HG03025 (cell line): Measurements from ENCODE around the gene UBE2M.
"Not testable (repeated sequence)": the region's sequence is repeated elsewhere in the genome, so short reads cannot be mapped to it uniquely, and the experiment has no call there.

ENCODE experiments used
- ATAC-seq: cut with Tn5 transposase; IDR thresholded peaks from one replicate; pipeline ENCODE4 v1.9.1; 2021; ENCODE audit warnings: mild to moderate bottlenecking, moderate library complexity; ENCODE audit not compliant: unreplicated experiment, low FRiP score

UBE2M gene

GRCh38 chr19:58558066-58558622, at the start of gene UBE2M:
UBE2M (minus strand) TSS chr19:58558611; CDS start chr19:58558381, 230 bp downstream.
- ATAC-seq = no peak

DNA sequence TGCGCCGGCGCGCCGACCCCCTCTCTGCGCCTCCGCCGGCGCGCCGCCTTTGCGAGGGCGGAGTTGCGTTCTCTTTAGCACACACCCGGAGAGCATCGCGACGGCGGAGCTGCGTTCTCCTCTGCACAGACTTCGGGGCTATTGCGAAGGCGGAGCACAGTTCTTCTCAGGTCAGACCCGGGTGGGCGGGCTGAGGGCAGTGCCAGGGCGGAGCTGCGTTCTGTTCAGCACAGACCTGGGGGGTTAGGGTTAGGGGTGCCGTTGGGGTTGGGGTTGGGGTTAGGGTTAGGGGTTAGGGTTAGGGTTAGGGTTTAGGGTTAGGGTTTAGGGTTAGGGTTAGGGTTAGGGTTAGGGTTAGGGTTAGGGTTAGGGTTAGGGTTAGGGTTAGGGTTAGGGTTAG, 48.8 kb upstream of the UBE2M start:
- not testable (repeated sequence) for ATAC-seq

GRCh38 chr19:58606251-58606896, 48.0 kb upstream of the UBE2M start:
- not testable (repeated sequence) for ATAC-seq

- ATAC-seq = no peak
These were observed 27.8 kb upstream of the UBE2M start for GRCh38 chr19:58586133-58586765.

DNA sequence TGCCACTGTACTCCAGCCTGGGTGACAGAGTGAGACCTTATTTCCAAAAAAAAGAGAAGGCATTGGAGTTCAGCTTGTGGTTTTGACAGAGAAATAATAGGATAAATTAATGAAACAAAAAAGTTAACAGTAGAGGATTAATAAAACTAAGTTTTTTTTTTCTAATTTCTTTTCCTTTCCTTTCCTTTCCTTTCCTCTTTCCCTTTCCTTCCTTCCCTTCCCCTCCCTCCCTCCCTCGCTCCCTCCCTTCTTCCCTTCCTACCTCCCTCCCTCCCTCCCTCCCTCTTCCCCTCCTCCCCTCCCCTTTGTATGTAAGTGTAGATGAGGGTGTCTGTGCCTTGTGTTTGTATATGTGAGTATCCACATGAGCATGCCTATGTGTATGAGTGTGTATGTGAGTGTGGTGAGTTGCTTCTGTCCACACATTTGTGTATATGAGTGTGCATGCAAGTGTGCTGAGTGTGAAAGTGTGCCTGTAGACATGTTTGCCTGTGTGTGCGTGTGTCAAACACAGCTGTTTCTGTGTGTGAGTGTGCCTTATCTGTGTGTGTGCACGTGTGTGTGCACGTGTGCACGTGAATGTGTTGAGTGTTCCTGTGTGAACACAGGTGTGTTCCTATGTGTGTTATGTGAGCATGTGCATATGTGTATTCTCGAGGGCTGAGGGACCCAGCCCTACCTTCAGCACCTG, 27.2 kb upstream of the UBE2M start:
- no peak for ATAC-seq

GRCh38 chr19:58584498-58585441, 26.4 kb upstream of the UBE2M start:
- ATAC-seq = no peak

- no peak for ATAC-seq
These were observed 24.6 kb upstream of the UBE2M start for GRCh38 chr19:58582985-58583384.

DNA sequence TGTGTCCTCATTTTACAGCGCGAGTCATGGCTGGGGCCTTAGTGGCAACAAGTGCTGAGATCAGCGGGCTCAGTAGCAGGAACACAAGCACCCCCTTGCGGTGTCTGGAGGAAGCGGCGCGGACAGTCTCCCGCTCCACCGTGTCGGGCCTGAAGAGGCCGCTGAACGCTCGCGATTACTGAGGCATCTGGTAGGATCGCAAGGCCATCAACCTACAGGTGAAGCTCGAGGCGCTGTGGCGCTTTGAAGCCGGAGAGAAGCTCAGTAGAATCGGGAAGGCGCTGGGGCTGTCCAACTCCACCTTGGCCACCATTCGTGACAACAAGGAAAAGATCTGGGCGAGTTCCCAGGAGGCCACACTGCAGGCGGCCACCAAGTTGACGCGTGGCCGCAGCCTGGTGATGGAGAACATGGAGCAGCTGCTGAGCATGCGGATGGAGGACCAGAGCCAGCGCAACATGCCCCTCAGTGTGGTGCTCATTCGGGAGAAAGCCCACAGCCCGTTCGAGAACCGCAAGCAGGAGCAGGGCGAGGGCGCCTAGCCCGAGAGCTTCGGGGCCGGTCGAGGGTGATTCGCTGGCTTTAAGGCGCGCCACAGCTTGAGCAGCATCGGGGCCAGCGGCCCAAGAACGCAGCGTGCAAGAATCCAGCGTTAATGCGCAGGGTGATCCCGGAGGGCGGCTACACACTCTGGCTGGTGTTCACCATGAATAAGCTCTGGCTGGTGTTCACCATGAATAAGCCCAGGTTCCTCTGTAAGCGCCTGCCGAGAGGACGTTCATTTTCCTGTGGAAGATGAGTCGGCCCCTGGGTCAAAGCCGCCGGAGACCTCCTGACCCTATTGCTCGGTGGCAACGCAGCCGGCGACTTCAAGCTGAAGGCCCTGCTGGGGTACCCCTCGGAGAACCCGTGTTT, 23.1 kb upstream of the UBE2M start:
- no peak for ATAC-seq

DNA sequence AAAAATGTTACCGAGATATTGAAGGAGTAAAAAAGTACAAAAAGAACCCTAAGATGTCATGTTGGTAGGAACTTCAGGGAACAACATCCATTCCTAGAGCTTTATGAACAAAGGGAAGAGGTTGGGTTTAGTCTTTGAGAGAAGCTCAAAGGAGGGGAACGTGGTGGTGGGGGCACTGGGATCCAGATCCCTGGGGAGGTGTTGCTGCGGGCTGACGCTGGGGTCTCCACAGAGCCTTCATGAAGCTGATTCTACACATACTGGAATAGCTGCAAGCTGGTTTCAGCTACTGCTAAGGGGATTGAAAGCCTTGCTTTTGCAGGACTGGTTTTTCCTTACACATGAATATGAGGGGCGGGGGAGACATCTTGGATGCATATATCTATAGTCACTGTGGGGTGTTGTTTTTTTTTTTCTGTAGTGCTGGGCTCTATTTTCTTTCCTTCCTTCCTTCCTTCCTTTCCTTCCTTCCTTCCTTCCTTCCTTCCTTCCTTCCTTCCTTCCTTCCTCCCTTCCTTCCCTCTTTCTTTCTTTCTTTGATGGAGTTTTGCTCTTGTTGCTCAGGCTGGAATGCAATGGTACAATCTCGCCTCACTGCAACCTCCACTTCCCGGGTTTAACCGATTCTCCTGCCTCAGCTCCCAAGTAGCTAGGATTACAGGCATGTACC, 21.2 kb upstream of the UBE2M start:
- ATAC-seq = no peak

DNA sequence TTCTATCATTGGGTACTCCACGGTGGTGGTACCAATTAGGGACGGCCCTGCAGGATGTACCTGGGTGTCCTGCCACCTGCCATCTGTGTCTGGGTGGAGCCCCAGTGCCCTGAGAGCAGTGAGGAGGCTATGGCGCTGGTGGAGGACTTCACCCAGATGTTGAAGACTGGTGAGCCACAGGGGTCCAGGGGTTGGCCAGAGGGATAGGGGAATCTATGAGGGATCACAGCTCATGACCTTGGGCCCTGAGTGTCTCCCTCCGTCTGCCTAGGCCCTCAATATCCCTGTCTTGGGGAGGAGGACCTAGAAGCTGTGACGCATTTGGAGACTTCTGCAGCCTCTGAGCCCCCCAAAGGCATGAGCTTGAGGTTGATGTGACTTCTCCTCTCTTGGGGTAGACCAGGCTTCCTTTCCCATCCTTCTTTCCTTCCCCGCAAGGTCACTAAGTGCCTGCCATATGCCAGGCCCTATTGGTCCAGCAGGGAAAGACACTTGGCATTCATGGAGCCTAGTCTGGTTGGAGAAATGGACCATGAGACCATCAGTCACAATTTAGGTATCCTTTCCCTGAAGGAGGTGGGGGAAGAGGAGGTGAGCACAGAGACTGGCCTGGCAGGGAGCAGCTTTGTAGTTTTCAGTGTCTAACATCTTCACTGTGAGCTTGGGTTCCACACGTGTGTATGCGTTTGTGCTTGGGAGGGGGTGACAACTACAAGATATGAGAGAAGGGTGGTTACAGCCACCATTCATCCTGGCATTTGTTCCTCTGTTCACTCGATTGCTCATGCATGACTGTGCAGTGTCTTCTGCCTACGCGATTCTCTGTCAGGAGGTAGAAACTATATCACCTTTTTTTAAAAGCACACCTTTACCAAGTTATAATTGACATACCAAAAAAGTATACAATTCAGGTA, 19.9 kb upstream of the UBE2M start:
- ATAC-seq = no peak

- not testable (repeated sequence) for ATAC-seq
These were observed 19.2 kb upstream of the UBE2M start for GRCh38 chr19:58577581-58577980.

DNA sequence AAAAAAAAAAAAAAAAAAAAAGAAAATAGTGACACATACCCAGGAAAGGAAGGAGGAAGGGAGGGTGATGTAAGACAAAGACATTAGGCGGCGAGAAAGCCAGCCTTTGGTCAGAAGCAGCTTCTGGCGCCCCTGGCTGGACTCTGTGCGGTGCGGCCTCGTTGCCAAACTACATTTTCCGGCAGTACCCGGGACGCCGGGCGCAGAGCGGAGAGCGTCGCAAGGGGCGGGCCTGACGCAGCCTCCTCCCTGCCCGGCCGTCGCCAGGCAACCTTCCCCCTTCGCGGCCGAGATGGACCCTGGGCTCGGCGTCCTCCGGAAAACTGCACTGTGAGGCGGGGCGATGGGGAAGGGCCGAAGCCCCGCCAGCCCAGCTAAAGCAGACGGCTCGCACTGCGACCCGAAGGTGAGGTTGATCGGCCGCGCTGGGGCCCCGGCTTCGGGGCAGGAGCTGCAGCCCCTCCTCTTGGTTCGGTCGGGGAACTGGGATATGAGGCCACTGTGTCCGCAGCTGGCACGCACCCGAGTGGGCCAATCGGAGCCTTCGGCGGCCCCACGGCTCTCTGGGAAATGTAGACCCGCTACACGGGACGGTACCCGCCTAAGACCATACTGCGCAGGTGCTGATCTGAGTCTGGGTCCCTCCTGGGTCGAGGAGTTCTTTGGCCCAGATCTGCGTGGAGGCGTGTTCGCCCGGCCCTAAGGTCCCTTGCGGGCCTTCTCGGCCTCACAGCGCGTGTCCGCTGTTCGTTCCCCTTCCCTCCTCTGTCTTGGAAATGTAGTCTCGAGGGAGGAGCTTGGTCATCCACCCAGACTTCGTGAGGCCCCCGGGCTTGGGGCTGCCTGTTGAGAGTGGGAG, 17.0 kb upstream of the UBE2M start:
- peak; percentile 38 for ATAC-seq

- ATAC-seq = no peak
These were observed 15.3 kb upstream of the UBE2M start for GRCh38 chr19:58573658-58574164.

DNA sequence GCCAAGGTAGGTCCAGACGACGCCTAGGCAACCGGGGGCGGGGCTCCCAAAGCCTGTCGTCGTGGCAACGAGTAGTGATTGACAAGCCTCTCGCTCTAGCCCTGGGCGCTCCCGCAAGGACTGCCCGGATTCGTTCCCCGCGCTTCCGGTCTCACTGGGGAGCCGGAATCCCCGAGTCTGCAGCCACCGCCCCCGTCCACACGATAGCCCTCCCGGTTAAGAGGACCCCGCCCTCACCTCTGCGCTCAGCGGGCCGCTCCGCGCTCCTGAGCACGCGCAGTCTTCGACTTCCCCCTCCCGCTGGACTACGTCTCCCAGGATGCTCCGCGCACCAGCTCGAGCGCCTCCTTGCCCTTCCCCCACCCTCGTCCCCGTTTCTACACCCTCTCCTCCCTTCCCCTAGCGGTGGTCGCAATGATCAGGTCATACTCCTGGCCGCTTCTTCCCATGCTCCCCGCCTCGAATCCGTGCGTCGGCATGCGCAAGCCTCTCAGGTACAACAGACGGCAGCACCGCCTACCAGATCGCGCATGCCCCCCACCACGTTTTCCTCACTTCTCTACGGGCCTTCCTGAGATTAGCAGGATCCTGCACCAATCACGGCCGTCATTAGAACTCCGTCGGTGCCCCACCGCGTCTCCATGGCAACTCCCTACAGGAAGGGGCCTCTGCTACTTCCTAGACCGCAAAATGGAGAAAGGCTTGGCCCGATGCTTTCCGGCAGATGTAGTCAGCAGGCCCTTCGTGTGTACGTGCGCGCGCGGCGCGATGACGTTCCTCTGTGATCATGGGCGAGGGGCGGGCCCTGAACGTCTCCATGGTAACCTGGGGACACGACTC, 14.6 kb upstream of the UBE2M start, which contains the start of gene MZF1:
MZF1 (minus strand) TSS at position 518 of the 840 bp plus-strand sequence. CDS start 1,946 bp downstream, outside the sequence.
- peak; percentile 51 for ATAC-seq

DNA sequence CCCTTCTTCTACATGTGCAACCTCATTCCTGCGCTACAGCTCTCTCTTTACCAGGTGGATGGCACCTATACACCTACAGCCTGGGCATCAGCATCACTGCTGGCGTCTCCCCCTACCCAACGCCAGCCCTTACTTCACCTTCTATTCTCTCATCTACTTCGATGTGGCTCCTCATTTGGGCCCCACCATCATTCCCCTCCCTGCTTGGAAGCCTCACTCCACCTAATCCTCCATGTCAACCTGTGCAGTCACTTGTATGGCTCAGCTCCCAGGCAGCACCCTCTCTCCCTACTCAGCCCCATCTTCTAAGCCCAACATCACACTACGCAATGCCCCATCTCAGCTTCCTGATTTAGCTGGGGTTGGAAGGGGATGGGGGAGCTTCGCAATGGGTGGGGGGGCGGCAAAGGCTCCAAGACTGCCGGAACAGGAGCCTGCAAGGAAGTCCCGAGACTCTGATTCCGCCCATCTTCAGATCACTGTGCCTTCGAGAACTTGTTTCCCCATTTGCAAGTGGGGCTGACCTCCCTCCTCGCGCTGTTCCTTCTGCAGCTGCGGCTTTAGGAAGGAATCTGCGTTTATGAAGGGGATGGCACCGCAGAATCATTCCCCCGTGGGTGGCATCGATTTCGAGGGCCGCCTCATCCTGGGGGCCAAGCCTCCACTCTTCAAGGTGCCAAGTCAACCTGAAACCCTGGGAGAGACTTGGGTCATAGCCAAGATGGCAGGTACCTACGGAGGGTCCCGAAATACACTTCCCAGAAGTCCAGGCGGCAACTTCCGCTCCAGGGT, 13.8 kb upstream of the UBE2M start:
- no peak for ATAC-seq
